B cell (primary cell): ENCODE results near the gene GNB5. TPM values are rescaled to one million over a fixed set of nuclear protein-coding genes. Genes with fewer than 3 reads are reported as not detected.

Experiments
- ATAC-seq: fragments of 200-7000 bp; cut with Tn5 transposase; one replicate; pipeline ENCODE4 v1.10.0; 2021; ENCODE audit warnings: low read depth, mild to moderate bottlenecking, moderate number of reproducible peaks, moderate library complexity
- CTCF ChIA-PET: fragments of 350-600 bp; sonication (Branson Sonifier 250); formaldehyde crosslinking; loops from one replicate; lab custom pipeline; 2021; ENCODE audit warnings: antibody characterized with exemption, inconsistent platforms; lab: Charles Lee
- POLR2A ChIA-PET: fragments of 350-600 bp; sonication (Branson Sonifier 250); formaldehyde crosslinking; loops from one replicate; lab custom pipeline; 2021; ENCODE audit warnings: antibody characterized with exemption; lab: Charles Lee
- DNase-seq: peaks from one replicate; pipeline ENCODE4 v3.0.0; 2013
- H2AFZ ChIP-seq: 2 replicates; pipeline ENCODE4 v1.6.1; 2012; ENCODE audit warnings: mild to moderate bottlenecking, low read depth, low read length; ENCODE audit not compliant: insufficient read depth, poor library complexity, severe bottlenecking
- H3K27ac ChIP-seq, 2 donors: 1 replicate in 1 of 2; 2 replicates in 1 of 2; pipeline ENCODE4 v1.5.1; 2012 to 2013; ENCODE audit warnings: low read length in 2 of 2, mild to moderate bottlenecking in 2 of 2, moderate library complexity in 1 of 2
- H3K27me3 ChIP-seq, 4 experiments: fragments of 200-600 bp in 1 of 4; sonication (generic) in 1 of 4; replicated peaks in 1 of 4; 1 replicate in 2 of 4; 2 replicates in 2 of 4; pipeline versions ENCODE4 v1.6.1 to v1.7.0; 2013 to 2016; ENCODE audit warnings: low read length in 3 of 4, mild to moderate bottlenecking in 2 of 4, mixed read lengths in 1 of 4, moderate library complexity in 1 of 4; ENCODE audit not compliant: insufficient read depth in 4 of 4, control insufficient read depth in 3 of 4; ENCODE audit errors: control extremely low read depth in 1 of 4
- H3K36me3 ChIP-seq, 2 experiments: replicated peaks in 1 of 2; 1 replicate in 1 of 2; 2 replicates in 1 of 2; pipeline versions ENCODE4 v1.6.1 to v1.7.1; 2013; ENCODE audit warnings: low read length in 1 of 2; ENCODE audit not compliant: insufficient read depth in 2 of 2, control insufficient read depth in 1 of 2; ENCODE audit errors: control extremely low read depth in 1 of 2, extremely low read depth in 1 of 2
- H3K4me1 ChIP-seq, 2 donors: fragments of 200-600 bp in 1 of 2; sonication (generic) in 1 of 2; 1 replicate in 1 of 2; 2 replicates in 1 of 2; pipeline versions ENCODE4 v1.5.1 to v1.6.1; 2013 to 2017; ENCODE audit warnings: low read length in 2 of 2; ENCODE audit not compliant: control insufficient read depth in 2 of 2, insufficient read depth in 2 of 2
- H3K4me2 ChIP-seq: replicated peaks from 2 replicates; pipeline ENCODE3; 2012; ENCODE audit warnings: mild to moderate bottlenecking, low read depth, low read length; ENCODE audit not compliant: poor library complexity, severe bottlenecking
- H3K4me3 ChIP-seq, 5 experiments: fragments of 200-600 bp in 1 of 5; sonication (generic) in 1 of 5; 1 replicate in 3 of 5; 2 replicates in 2 of 5; pipeline versions ENCODE4 v1.5.1 to v1.7.0; 2011 to 2016; ENCODE audit warnings: low read length in 4 of 5, mild to moderate bottlenecking in 4 of 5, low read depth in 2 of 5, control low read depth in 1 of 5, moderate library complexity in 1 of 5; ENCODE audit not compliant: insufficient read depth in 1 of 5; ENCODE audit errors: control extremely low read depth in 1 of 5, extremely low read depth in 1 of 5
- H3K79me2 ChIP-seq: fragments of 200-600 bp; sonication (generic); one replicate; pipeline ENCODE4 v1.6.0; 2016; ENCODE audit warnings: low read length; ENCODE audit not compliant: control insufficient read depth, insufficient read depth
- H3K9ac ChIP-seq: fragments of 200-600 bp; sonication (generic); 2 replicates; pipeline ENCODE4 v1.6.1; 2017; ENCODE audit warnings: mild to moderate bottlenecking, low read length, moderate library complexity
- H3K9me3 ChIP-seq, 3 donors: one replicate each; pipeline versions ENCODE4 v1.6.1 to v1.7.1; 2013; ENCODE audit warnings: low read length in 2 of 3; ENCODE audit not compliant: control insufficient read depth in 2 of 3, insufficient read depth in 1 of 3; ENCODE audit errors: control extremely low read depth in 1 of 3
- H4K20me1 ChIP-seq: 2 replicates; pipeline ENCODE4 v1.6.0; 2012; ENCODE audit warnings: mild to moderate bottlenecking, low read length; ENCODE audit not compliant: insufficient read depth, control insufficient read depth, poor library complexity, severe bottlenecking
- H3K27ac Mint-ChIP-seq: one replicate; pipeline ENCODE4 v1.8.0; 2021; ENCODE audit warnings: mixed read lengths
- H3K27me3 Mint-ChIP-seq: one replicate; pipeline ENCODE4 v1.8.0; 2021; ENCODE audit warnings: mixed read lengths
- H3K4me1 Mint-ChIP-seq: one replicate; pipeline ENCODE4 v1.8.0; 2021; ENCODE audit warnings: mixed read lengths
- H3K4me3 Mint-ChIP-seq: one replicate; pipeline ENCODE4 v1.8.0; 2021; ENCODE audit warnings: mixed read lengths
- H3K9me3 Mint-ChIP-seq: one replicate; pipeline ENCODE4 v1.8.0; 2022; ENCODE audit warnings: mixed read lengths; ENCODE audit not compliant: insufficient read depth
- EZH2 ChIP-seq: IDR thresholded peaks from 2 replicates; pipeline ENCODE4 v1.6.1; 2012; ENCODE audit warnings: borderline replicate concordance, low read depth, mild to moderate bottlenecking, moderate library complexity, low read length; ENCODE audit not compliant: insufficient read depth, poor library complexity, severe bottlenecking
- whole genome bisulfite sequencing: methylation state at CpG from one replicate; pipeline ENCODE4 v1.1.5; 2013; ENCODE audit warnings: missing lambda C conversion rate; ENCODE audit not compliant: insufficient coverage; 5-methylcytosine and 5-hydroxymethylcytosine counted together
- intact Hi-C: fragments of 100-400 bp; cut with micrococcal nuclease; formaldehyde crosslinking; loops from one replicate; pipeline ENCODE4 v1.10.0; 2022
- polyA plus RNA-seq: library from polyadenylated mRNA; depleted of rRNA; stranded (reverse); fragments of >200 nt; gene quantifications from 2 replicates; pipeline ENCODE4 v1.2.3, GENCODE V29; 2012
- total RNA-seq, 2 donors: library from RNA; stranded (reverse); fragments of 120-200 nt in 1 of 2; gene quantifications; 1 replicate in 1 of 2; 2 replicates in 1 of 2; pipeline versions ENCODE4 v1.2.3 to v1.2.4, GENCODE V29; 2013 to 2022
- TF ChIP-seq, protein P1 (sequence below): fragments of 200-600 bp; IDR thresholded peaks from one replicate; pipeline ENCODE4 v1.8.0; 2022; ENCODE audit warnings: antibody characterized with exemption, mild to moderate bottlenecking

Gene GNB5
- total and polyA plus RNA-seq, 2 donors (not counting 1 experiment from before 2014, with no cell fraction given) = 58.5 to 142 TPM

DNA sequence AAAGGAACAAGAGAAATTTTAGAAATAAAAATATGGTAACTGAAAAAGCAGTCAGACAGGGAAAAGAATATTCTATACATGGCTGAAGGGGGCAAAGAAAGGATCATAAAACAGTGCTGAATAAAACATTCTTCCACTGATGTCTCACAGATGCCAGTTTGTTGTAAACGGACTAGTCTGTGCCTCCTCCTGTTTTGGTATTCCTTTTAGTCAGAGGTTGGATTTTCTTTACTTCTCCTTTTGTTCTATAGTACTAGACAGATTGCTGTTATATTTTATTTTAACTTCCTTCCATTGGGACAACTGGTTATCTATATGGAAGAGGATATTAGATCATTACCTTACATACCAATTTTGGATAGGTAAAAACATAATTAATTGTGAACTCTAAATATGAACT, 16.0 kb upstream of the GNB5 start:
- Mint-ChIP-seq H3K9me3 (no peaks in the 10 kb centered on the region), H3K4me1 (no peaks in the 10 kb centered on the region), H3K4me3 (no peak overlapping the region), H3K27me3 (no peaks in the 10 kb centered on the region), H3K27ac (no peak overlapping the region)
- ATAC-seq (no peak), DNase-seq (no peak)
- H3K79me2 ChIP-seq = no peaks in the 10 kb centered on the region
- no peak overlapping the region for H3K27ac ChIP-seq
- no peak overlapping the region for H3K4me2 ChIP-seq
- peaks cover 0 to 3% of the 10 kb centered on the region in 2 experiments for H3K36me3 ChIP-seq
- CTCF ChIA-PET = interaction anchor here (0.6 to 2.5 kb wide), 5 partner anchors 8 to 77 kb away, joined by 3 to 15 read pairs (median 6); no protein-coding TSS in a partner anchor
- no peak overlapping the region for H3K4me3 ChIP-seq
- H2AFZ ChIP-seq = no peak overlapping the region
- intact Hi-C loops = no loop called here
- no peaks in the 10 kb centered on the region for H4K20me1 ChIP-seq
- H3K9me3 ChIP-seq = no peaks in the 10 kb centered on the region
- no peaks in the 10 kb centered on the region for H3K4me1 ChIP-seq
- WGBS = no CpG with 5 or more reads among the region's 1 CpG
- H3K27me3 ChIP-seq = no peaks in the 10 kb centered on the region
- TF ChIP-seq, protein P1, sequence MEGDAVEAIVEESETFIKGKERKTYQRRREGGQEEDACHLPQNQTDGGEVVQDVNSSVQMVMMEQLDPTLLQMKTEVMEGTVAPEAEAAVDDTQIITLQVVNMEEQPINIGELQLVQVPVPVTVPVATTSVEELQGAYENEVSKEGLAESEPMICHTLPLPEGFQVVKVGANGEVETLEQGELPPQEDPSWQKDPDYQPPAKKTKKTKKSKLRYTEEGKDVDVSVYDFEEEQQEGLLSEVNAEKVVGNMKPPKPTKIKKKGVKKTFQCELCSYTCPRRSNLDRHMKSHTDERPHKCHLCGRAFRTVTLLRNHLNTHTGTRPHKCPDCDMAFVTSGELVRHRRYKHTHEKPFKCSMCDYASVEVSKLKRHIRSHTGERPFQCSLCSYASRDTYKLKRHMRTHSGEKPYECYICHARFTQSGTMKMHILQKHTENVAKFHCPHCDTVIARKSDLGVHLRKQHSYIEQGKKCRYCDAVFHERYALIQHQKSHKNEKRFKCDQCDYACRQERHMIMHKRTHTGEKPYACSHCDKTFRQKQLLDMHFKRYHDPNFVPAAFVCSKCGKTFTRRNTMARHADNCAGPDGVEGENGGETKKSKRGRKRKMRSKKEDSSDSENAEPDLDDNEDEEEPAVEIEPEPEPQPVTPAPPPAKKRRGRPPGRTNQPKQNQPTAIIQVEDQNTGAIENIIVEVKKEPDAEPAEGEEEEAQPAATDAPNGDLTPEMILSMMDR = no peak
- no peak for TF ChIP-seq EZH2
- POLR2A ChIA-PET = interaction anchor here (0.6 kb wide), 1 partner anchor 47 kb away, joined by 4 read pairs; no protein-coding TSS in a partner anchor
- H3K9ac ChIP-seq = no peak overlapping the region

DNA sequence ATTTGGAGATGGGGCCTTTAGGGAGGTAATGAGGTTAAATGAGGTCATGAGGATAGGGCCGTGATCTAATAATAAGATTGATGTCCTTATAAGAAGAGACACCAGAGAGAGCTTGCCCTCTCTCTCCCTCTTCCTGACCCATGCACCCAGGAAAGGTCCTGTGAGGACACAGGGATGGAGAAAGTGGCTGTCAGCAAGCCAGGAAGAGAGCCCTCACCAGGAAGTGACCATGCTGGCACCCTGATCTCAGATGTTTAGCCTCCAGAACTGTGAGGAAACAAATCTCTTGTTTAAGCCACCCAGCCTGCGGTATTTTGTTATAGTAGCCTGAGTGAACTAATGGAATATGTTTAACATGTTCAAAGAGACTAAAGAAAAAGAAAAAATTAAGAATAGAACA, 15.3 kb upstream of the GNB5 start:
- no peak for ATAC-seq
- Histone ChIP-seq H3K79me2 (no peaks in the 10 kb centered on the region), H3K36me3 (peaks cover 0 to 3% of the 10 kb centered on the region in 2 experiments), H3K9ac (no peak overlapping the region), H3K4me2 (no peak overlapping the region), H3K4me1 (no peaks in the 10 kb centered on the region), H3K27me3 (no peaks in the 10 kb centered on the region), H4K20me1 (no peaks in the 10 kb centered on the region), H3K9me3 (no peaks in the 10 kb centered on the region), H2AFZ (no peak overlapping the region), H3K4me3 (no peak overlapping the region), H3K27ac (no peak overlapping the region)
- Mint-ChIP-seq H3K4me1 (no peaks in the 10 kb centered on the region), H3K4me3 (no peak overlapping the region), H3K27ac (no peak overlapping the region), H3K9me3 (no peaks in the 10 kb centered on the region), H3K27me3 (no peaks in the 10 kb centered on the region)
- no peak for DNase-seq
- WGBS = 100% methylated on average over 1 of the region's 2 CpGs
- intact Hi-C loops = no loop called here
- no peak for TF ChIP-seq EZH2
- TF ChIP-seq, protein P1 = no peak
- CTCF ChIA-PET = no interaction called here
- POLR2A ChIA-PET = no interaction called here
